Liver (tissue), 9 donors: ENCODE data around the gene MICALL1. TPM values are rescaled to one million over a fixed set of nuclear protein-coding genes. Genes with fewer than 3 reads are reported as not detected.

ENCODE experiments used
- DNase-seq: peaks from one replicate; pipeline ENCODE4 v3.0.0-alpha.2; 2017; ENCODE audit warnings: low spot score
- H3K27ac ChIP-seq, 2 donors: one replicate each; pipeline ENCODE4 v1.7.0; 2013; ENCODE audit warnings: inconsistent platforms in 2 of 2, low read length in 2 of 2, control low read depth in 1 of 2, low read depth in 1 of 2, mild to moderate bottlenecking in 1 of 2
- H3K27me3 ChIP-seq, 4 donors: one replicate each; pipeline versions ENCODE4 v1.6.1 to v1.7.0; 2013; ENCODE audit warnings: low read length in 3 of 4, inconsistent platforms in 1 of 4, mild to moderate bottlenecking in 1 of 4, moderate library complexity in 1 of 4; ENCODE audit not compliant: control insufficient read depth in 4 of 4, insufficient read depth in 4 of 4
- H3K36me3 ChIP-seq, 4 donors: one replicate each; pipeline versions ENCODE4 v1.6.1 to v1.7.0; 2013; ENCODE audit warnings: low read length in 3 of 4, mild to moderate bottlenecking in 3 of 4, low read depth in 1 of 4, moderate library complexity in 1 of 4; ENCODE audit not compliant: control insufficient read depth in 4 of 4, insufficient read depth in 3 of 4
- H3K4me1 ChIP-seq, 4 donors: one replicate each; pipeline versions ENCODE4 v1.6.1 to v1.7.0; 2013; ENCODE audit warnings: low read length in 3 of 4, mild to moderate bottlenecking in 3 of 4, moderate library complexity in 1 of 4; ENCODE audit not compliant: control insufficient read depth in 4 of 4, insufficient read depth in 4 of 4
- H3K4me3 ChIP-seq, 3 donors: one replicate each; pipeline versions ENCODE4 v1.6.1 to v1.7.0; 2013; ENCODE audit warnings: low read length in 3 of 3, control low read depth in 1 of 3, low read depth in 1 of 3, mild to moderate bottlenecking in 1 of 3
- H3K9ac ChIP-seq, 2 donors: one replicate each; pipeline ENCODE4 v1.7.0; 2013; ENCODE audit warnings: low read length in 2 of 2, mild to moderate bottlenecking in 2 of 2, moderate library complexity in 2 of 2, control low read depth in 1 of 2, low read depth in 1 of 2
- H3K9me3 ChIP-seq, 4 donors: one replicate each; pipeline versions ENCODE4 v1.6.1 to v1.7.0; 2013; ENCODE audit warnings: low read length in 3 of 4; ENCODE audit not compliant: control insufficient read depth in 4 of 4
- EGR1 ChIP-seq, 2 donors: IDR thresholded peaks; 2 replicates each; pipeline ENCODE4 v1.6.1; 2016 to 2018; ENCODE audit warnings: antibody characterized with exemption in 2 of 2, low read depth in 2 of 2
- FOXA1 ChIP-seq: IDR thresholded peaks from 2 replicates; pipeline ENCODE4 v1.6.1; 2016; ENCODE audit warnings: antibody characterized with exemption
- FOXA2 ChIP-seq: IDR thresholded peaks from 2 replicates; pipeline ENCODE4 v1.6.1; 2016; ENCODE audit warnings: antibody characterized with exemption
- GABPA ChIP-seq, 2 donors: IDR thresholded peaks in 1 of 2; conservative IDR thresholded peaks in 1 of 2; 2 replicates each; pipeline ENCODE4 v1.6.1; 2016; ENCODE audit warnings: antibody characterized with exemption in 2 of 2, mild to moderate bottlenecking in 1 of 2, moderate library complexity in 1 of 2
- HNF4A ChIP-seq, 2 donors: conservative IDR thresholded peaks; 2 replicates each; pipeline ENCODE4 v1.6.1; 2016; ENCODE audit warnings: antibody characterized with exemption in 2 of 2, mild to moderate bottlenecking in 2 of 2
- HNF4G ChIP-seq: IDR thresholded peaks from 2 replicates; pipeline ENCODE4 v1.6.1; 2016; ENCODE audit warnings: antibody characterized with exemption
- JUND ChIP-seq, 2 donors: IDR thresholded peaks; 2 replicates each; pipeline ENCODE4 v1.6.1; 2016; ENCODE audit warnings: antibody characterized with exemption in 2 of 2
- NR2F2 ChIP-seq: IDR thresholded peaks from 2 replicates; pipeline ENCODE4 v1.6.1; 2016; ENCODE audit warnings: antibody characterized with exemption
- RAD21 ChIP-seq, 2 donors: IDR thresholded peaks; 2 replicates each; pipeline ENCODE4 v1.6.1; 2016; ENCODE audit warnings: antibody characterized with exemption in 2 of 2, mild to moderate bottlenecking in 2 of 2
- RXRA ChIP-seq, 2 donors: IDR thresholded peaks; 2 replicates each; pipeline ENCODE4 v1.6.1; 2017 to 2018; ENCODE audit warnings: antibody characterized with exemption in 2 of 2, mild to moderate bottlenecking in 1 of 2
- SP1 ChIP-seq: IDR thresholded peaks from 2 replicates; pipeline ENCODE4 v1.6.1; 2018; ENCODE audit warnings: antibody characterized with exemption, mild to moderate bottlenecking
- TAF1 ChIP-seq: conservative IDR thresholded peaks from 2 replicates; pipeline ENCODE4 v1.6.1; 2016; ENCODE audit warnings: antibody characterized with exemption, mild to moderate bottlenecking
- YY1 ChIP-seq: IDR thresholded peaks from 2 replicates; pipeline ENCODE4 v1.6.1; 2016; ENCODE audit warnings: antibody characterized with exemption, mild to moderate bottlenecking
- WGBS: extraction: QIAGEN DNeasy Blood & Tissue Kit; methylation state at CpG from one replicate; pipeline ENCODE4 v1.1.7; 2013; 5-methylcytosine and 5-hydroxymethylcytosine counted together
- polyA plus RNA-seq, 2 donors: library from polyadenylated mRNA; stranded (reverse) in 1 of 2; unstranded in 1 of 2; fragments of 200-250 nt in 1 of 2; fragments of >200 nt in 1 of 2; fragmentation: Nextera tagmentation in 1 of 2; extraction: Ambion mirVana in 1 of 2; gene quantifications; one replicate each; pipeline versions ENCODE4 v1.2.1 to v1.2.3, GENCODE V29; 2013 to 2015
- total RNA-seq, 2 donors: library from RNA; depleted of rRNA; stranded (reverse); fragments of >200 nt; gene quantifications; one replicate each; pipeline ENCODE4 v1.2.3, GENCODE V29; 2014
- TF ChIP-seq, protein P1 (sequence below): fragments of 150-350 bp; IDR thresholded peaks from 2 replicates; pipeline ENCODE4 v1.5.1; 2017; ENCODE audit warnings: improper control_type of control experiment, low read depth, low read length; ENCODE audit not compliant: missing input control
- TF ChIP-seq, protein P2 (sequence below): IDR thresholded peaks from 2 replicates; pipeline ENCODE4 v1.6.1; 2016; ENCODE audit warnings: antibody characterized with exemption
- TF ChIP-seq, protein P3 (sequence below): IDR thresholded peaks from 2 replicates; pipeline ENCODE4 v1.6.1; 2016; ENCODE audit warnings: antibody characterized with exemption, mild to moderate bottlenecking
- TF ChIP-seq, protein P4 (sequence below): IDR thresholded peaks from 2 replicates; pipeline ENCODE4 v1.6.1; 2016; ENCODE audit warnings: antibody characterized with exemption
- TF ChIP-seq, protein P5 (sequence below): IDR thresholded peaks from 2 replicates; pipeline ENCODE4 v1.6.1; 2016; ENCODE audit warnings: antibody characterized with exemption
- donor health status: healthy.
- donor health status: healthy.
- donor health status: healthy.
- donor health status: healthy.
- donor health status: healthy.

The MICALL1 gene
- total and polyA plus RNA-seq, 4 donors, result 2.0 to 9.3 (median 4.1) TPM

DNA sequence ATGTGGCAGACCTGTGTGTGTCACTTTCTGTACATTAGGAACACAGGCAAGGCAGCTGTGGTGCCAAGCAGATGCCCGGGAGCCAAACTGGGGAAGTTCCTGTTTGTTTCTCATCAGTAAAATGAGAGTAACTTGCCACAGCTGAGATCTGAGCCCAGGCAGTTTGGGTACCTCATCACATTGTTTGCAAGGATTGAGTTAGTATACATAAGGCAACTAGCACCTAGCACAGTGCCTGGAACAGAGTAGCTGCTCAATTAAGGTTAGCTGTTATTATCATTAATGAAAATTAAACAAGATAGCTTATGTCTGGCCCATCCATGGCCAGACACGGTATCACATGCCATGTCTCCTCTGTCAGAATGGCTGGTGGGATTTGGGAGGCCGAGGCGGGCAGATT lies 70.5 kb downstream of the MICALL1 start:
- TF ChIP-seq JUND (IDR thresholded peaks at IDR 0.05) (no peak), FOXA1 (no peak), RXRA (IDR thresholded peaks at IDR 0.05) (no peak), YY1 (no peak), SP1 (no peak), HNF4A (conservative IDR thresholded peaks at IDR 0.05) (no peak), RAD21 (IDR thresholded peaks at IDR 0.05) (no peak), EGR1 (IDR thresholded peaks at IDR 0.05; ENCODE audit: low read depth in 2 of 2) (no peak), TAF1 (no peak), GABPA (IDR thresholded peaks at IDR 0.05 in 1 of 2, conservative IDR thresholded peaks at IDR 0.05 in 1 of 2) (no peak), FOXA2 (no peak), HNF4G (no peak), NR2F2 (no peak)
- TF ChIP-seq, protein P1, sequence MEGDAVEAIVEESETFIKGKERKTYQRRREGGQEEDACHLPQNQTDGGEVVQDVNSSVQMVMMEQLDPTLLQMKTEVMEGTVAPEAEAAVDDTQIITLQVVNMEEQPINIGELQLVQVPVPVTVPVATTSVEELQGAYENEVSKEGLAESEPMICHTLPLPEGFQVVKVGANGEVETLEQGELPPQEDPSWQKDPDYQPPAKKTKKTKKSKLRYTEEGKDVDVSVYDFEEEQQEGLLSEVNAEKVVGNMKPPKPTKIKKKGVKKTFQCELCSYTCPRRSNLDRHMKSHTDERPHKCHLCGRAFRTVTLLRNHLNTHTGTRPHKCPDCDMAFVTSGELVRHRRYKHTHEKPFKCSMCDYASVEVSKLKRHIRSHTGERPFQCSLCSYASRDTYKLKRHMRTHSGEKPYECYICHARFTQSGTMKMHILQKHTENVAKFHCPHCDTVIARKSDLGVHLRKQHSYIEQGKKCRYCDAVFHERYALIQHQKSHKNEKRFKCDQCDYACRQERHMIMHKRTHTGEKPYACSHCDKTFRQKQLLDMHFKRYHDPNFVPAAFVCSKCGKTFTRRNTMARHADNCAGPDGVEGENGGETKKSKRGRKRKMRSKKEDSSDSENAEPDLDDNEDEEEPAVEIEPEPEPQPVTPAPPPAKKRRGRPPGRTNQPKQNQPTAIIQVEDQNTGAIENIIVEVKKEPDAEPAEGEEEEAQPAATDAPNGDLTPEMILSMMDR, result no peak
- TF ChIP-seq, protein P2, sequence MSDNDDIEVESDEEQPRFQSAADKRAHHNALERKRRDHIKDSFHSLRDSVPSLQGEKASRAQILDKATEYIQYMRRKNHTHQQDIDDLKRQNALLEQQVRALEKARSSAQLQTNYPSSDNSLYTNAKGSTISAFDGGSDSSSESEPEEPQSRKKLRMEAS, result no peak
- TF ChIP-seq, protein P3, sequence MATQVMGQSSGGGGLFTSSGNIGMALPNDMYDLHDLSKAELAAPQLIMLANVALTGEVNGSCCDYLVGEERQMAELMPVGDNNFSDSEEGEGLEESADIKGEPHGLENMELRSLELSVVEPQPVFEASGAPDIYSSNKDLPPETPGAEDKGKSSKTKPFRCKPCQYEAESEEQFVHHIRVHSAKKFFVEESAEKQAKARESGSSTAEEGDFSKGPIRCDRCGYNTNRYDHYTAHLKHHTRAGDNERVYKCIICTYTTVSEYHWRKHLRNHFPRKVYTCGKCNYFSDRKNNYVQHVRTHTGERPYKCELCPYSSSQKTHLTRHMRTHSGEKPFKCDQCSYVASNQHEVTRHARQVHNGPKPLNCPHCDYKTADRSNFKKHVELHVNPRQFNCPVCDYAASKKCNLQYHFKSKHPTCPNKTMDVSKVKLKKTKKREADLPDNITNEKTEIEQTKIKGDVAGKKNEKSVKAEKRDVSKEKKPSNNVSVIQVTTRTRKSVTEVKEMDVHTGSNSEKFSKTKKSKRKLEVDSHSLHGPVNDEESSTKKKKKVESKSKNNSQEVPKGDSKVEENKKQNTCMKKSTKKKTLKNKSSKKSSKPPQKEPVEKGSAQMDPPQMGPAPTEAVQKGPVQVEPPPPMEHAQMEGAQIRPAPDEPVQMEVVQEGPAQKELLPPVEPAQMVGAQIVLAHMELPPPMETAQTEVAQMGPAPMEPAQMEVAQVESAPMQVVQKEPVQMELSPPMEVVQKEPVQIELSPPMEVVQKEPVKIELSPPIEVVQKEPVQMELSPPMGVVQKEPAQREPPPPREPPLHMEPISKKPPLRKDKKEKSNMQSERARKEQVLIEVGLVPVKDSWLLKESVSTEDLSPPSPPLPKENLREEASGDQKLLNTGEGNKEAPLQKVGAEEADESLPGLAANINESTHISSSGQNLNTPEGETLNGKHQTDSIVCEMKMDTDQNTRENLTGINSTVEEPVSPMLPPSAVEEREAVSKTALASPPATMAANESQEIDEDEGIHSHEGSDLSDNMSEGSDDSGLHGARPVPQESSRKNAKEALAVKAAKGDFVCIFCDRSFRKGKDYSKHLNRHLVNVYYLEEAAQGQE, result no peak
- TF ChIP-seq, protein P4, sequence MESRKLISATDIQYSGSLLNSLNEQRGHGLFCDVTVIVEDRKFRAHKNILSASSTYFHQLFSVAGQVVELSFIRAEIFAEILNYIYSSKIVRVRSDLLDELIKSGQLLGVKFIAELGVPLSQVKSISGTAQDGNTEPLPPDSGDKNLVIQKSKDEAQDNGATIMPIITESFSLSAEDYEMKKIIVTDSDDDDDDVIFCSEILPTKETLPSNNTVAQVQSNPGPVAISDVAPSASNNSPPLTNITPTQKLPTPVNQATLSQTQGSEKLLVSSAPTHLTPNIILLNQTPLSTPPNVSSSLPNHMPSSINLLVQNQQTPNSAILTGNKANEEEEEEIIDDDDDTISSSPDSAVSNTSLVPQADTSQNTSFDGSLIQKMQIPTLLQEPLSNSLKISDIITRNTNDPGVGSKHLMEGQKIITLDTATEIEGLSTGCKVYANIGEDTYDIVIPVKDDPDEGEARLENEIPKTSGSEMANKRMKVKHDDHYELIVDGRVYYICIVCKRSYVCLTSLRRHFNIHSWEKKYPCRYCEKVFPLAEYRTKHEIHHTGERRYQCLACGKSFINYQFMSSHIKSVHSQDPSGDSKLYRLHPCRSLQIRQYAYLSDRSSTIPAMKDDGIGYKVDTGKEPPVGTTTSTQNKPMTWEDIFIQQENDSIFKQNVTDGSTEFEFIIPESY, result no peak
- TF ChIP-seq, protein P5, sequence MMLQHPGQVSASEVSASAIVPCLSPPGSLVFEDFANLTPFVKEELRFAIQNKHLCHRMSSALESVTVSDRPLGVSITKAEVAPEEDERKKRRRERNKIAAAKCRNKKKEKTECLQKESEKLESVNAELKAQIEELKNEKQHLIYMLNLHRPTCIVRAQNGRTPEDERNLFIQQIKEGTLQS, result no peak
- H3K9me3 ChIP-seq, result no peaks in the 10 kb centered on the region
- no peak overlapping the region for H3K27ac ChIP-seq
- H3K9ac ChIP-seq, result no peak overlapping the region
- DNase-seq, result no peak
- no peak overlapping the region for H3K4me3 ChIP-seq
- H3K4me1 ChIP-seq, result peaks cover 8 to 13% (median 11%) of the 10 kb centered on the region in 4 donors
- H3K36me3 ChIP-seq, result peaks cover 0 to 4% (median 0%) of the 10 kb centered on the region in 4 donors
- WGBS, result 95% methylated on average over 4 of the region's 4 CpGs
- H3K27me3 ChIP-seq, result no peaks in the 10 kb centered on the region
